ENCODE data around the gene CLDN4.

- TF ChIP-seq TAF1 (IDR thresholded peaks at IDR 0.05; ENCODE audit: low read depth, low read length) (no peak), POLR2AphosphoS5 (IDR thresholded peaks at IDR 0.05; ENCODE audit: low read depth, low read length) (no peak), POLR2A (IDR thresholded peaks at IDR 0.05; ENCODE audit: low read depth, low read length) (no peak), POU2F2 (IDR thresholded peaks at IDR 0.05; ENCODE audit: low read depth, low read length) (no peak), SPI1 (IDR thresholded peaks at IDR 0.05; ENCODE audit: low read depth, low read length) (no peak), PAX5 (IDR thresholded peaks at IDR 0.05; ENCODE audit: insufficient read depth, low read length, severe bottlenecking) (no peak)
Measured at GRCh38 chr7:73860859-73861258, 30.1 kb downstream of the CLDN4 start, which contains the start of gene TMEM270.
